ENCODE results near the gene GNA14. TPM values are rescaled to one million over a fixed set of nuclear protein-coding genes. Genes with fewer than 3 reads are reported as not detected.
A peak's percentile ranks its signal among the peaks of the same experiment; 100 is the strongest.

The GNA14 gene
- total and polyA plus RNA-seq, 2 experiments from 2014 or later = 3.9 to 10.5 TPM

- Mint-ChIP-seq H3K4me3 (no peak overlapping the region), H3K27ac (peak overlapping the region; percentile 71), H3K36me3 (ENCODE audit: low read depth) (peaks cover 34% of the 10 kb centered on the region), H3K9me3 (peaks cover 28% of the 10 kb centered on the region), H3K4me1 (peaks cover 8% of the 10 kb centered on the region), H3K27me3 (ENCODE audit: insufficient read depth, low read depth, poor library complexity) (peaks cover 5% of the 10 kb centered on the region)
- no peak overlapping the region for H3K4me2 ChIP-seq
- ATAC-seq = peak; percentile 99
- H4K20me1 ChIP-seq (replicated peaks; ENCODE audit: insufficient read depth) = no peaks in the 10 kb centered on the region
- no peak overlapping the region for H2AFZ ChIP-seq
- H3K27me3 ChIP-seq (ENCODE audit: insufficient read depth) = no peaks in the 10 kb centered on the region
- no peaks in the 10 kb centered on the region for H3K79me2 ChIP-seq (replicated peaks; ENCODE audit: insufficient read depth)
- TF ChIP-seq, protein P1, sequence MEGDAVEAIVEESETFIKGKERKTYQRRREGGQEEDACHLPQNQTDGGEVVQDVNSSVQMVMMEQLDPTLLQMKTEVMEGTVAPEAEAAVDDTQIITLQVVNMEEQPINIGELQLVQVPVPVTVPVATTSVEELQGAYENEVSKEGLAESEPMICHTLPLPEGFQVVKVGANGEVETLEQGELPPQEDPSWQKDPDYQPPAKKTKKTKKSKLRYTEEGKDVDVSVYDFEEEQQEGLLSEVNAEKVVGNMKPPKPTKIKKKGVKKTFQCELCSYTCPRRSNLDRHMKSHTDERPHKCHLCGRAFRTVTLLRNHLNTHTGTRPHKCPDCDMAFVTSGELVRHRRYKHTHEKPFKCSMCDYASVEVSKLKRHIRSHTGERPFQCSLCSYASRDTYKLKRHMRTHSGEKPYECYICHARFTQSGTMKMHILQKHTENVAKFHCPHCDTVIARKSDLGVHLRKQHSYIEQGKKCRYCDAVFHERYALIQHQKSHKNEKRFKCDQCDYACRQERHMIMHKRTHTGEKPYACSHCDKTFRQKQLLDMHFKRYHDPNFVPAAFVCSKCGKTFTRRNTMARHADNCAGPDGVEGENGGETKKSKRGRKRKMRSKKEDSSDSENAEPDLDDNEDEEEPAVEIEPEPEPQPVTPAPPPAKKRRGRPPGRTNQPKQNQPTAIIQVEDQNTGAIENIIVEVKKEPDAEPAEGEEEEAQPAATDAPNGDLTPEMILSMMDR (conservative IDR thresholded peaks at IDR 0.05; ENCODE audit: low read depth in 2 of 2) = peak; percentile 68 to 71
- no peak for TF ChIP-seq CREB1 (CRISPR knock-in tag; IDR thresholded peaks at IDR 0.05; ENCODE audit: low read depth)
- no peak for TF ChIP-seq EZH2phosphoT487 (IDR thresholded peaks at IDR 0.05; ENCODE audit: unreplicated experiment)
- peak; percentile 27; the same call in 1 of the 2 replicates for TF ChIP-seq ZNF462 (CRISPR knock-in tag; IDR thresholded peaks at IDR 0.05)
- no peak overlapping the region for H3K27ac ChIP-seq (ENCODE audit: low read depth)
- no peak overlapping the region for H3K4me3 ChIP-seq
- H3F3A ChIP-seq (replicated peaks; ENCODE audit: low read depth) = no peaks in the 10 kb centered on the region
- DNase-seq (ENCODE audit: low spot score) = peak; percentile 79
- H3K9me2 ChIP-seq (ENCODE audit: insufficient read depth) = no peaks in the 10 kb centered on the region
- H3K36me3 ChIP-seq (ENCODE audit: insufficient read depth) = no peaks in the 10 kb centered on the region
- H3K4me1 ChIP-seq (ENCODE audit: insufficient read depth) = no peaks in the 10 kb centered on the region
Observed at GRCh38 chr9:77488439-77489126, 159.5 kb downstream of the GNA14 start.

Measured in GM23338 (cell line).